ENCODE measurements around the gene RALB.

Gene RALB

DNA sequence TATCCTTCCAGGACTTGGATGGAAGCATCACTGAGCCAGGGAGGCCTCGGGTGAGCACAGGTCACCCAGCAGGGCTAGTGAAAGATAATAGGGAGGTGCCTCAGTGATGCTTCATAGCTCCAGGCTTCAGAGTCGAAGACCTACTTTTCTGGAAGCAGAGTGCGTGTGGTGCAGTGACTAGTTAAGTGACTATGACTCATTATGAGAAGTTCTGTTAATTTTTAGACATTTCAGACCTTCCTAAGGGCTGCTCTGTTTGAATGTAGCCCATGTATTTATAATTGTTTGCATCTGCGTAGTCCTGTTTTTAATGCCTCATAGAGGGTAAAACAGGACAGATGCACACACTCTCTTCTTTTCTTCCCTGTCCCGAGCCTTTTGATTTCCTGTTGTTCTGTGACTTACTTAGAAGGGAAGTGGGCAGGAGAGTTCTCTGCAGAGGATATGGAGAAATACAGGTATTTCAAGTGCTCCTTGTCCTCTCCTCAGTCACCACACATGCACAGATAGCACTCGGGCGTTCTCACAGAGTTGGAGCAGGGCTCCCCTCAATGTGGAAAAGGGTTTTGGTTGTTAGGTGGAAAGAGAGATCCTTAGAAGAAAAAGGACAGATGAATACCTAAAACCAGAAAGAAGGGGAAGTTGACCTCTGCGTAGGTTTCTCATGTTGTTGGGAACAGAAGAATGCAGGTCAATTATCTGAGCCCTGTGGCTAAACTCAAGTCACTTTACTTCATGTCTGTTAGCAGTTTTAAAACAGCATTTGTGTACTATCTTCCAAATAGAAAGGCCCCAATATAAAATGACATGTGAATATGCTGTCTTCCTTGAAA, 34.7 kb downstream of the RALB start:
- no peak for DNase-seq (ENCODE audit: low spot score)
- Histone ChIP-seq H3K27ac (no peak overlapping the region), H3K4me3 (no peak overlapping the region)
- TF ChIP-seq, protein P1, sequence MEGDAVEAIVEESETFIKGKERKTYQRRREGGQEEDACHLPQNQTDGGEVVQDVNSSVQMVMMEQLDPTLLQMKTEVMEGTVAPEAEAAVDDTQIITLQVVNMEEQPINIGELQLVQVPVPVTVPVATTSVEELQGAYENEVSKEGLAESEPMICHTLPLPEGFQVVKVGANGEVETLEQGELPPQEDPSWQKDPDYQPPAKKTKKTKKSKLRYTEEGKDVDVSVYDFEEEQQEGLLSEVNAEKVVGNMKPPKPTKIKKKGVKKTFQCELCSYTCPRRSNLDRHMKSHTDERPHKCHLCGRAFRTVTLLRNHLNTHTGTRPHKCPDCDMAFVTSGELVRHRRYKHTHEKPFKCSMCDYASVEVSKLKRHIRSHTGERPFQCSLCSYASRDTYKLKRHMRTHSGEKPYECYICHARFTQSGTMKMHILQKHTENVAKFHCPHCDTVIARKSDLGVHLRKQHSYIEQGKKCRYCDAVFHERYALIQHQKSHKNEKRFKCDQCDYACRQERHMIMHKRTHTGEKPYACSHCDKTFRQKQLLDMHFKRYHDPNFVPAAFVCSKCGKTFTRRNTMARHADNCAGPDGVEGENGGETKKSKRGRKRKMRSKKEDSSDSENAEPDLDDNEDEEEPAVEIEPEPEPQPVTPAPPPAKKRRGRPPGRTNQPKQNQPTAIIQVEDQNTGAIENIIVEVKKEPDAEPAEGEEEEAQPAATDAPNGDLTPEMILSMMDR (IDR thresholded peaks at IDR 0.05): no peak

DNA sequence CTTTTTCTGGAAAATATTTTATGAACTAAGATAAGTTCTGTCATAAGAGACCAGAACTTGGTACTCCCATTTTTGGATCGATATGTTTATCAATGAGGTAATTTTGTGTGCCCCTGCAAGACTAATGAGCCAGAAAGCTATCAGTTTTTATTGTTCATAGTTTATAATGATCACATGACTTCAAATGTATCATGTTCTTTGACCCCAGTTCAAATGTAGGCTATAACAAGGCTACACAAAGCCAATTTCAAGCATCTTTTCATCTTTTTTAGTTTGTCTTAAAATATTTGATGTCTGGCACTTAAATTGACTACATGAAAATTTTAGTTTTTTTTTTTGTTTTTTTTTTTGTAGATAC, 35.3 kb downstream of the RALB start:
- TF ChIP-seq, protein P1 (IDR thresholded peaks at IDR 0.05): no peak
- no peak for DNase-seq (ENCODE audit: low spot score)
- Histone ChIP-seq H3K4me3 (no peak overlapping the region), H3K27ac (no peak overlapping the region)

DNA sequence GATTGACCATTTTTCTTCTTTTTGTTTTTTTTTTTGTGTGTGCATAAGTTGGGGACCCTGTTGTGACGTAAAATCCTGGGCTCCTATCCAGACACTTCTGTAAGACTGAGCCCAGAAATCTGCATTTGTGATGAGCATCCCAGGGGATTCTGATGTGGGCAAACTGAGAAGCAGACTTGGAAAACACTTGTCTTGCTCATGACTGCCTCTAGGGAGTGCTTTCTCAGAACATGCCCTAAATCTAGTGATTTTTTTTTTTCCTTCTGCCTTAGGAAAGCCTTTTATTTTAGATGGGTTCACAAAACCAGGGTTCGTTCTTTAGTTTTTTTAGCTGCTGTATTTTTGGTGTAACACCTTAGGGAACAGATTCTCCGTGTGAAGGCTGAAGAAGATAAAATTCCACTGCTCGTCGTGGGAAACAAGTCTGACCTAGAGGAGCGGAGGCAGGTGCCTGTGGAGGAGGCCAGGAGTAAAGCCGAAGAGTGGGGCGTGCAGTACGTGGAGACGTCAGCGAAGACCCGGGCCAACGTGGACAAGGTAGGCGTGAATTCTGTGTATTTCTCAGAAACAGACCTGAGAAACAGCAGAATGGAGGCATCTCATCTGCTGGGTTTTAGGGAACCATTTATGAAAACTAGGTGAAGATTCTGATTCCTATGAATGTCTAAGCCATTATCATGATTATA, 36.7 kb downstream of the RALB start:
- TF ChIP-seq, protein P1 (IDR thresholded peaks at IDR 0.05): no peak
- DNase-seq (ENCODE audit: low spot score): no peak
- Histone ChIP-seq H3K4me3 (no peak overlapping the region), H3K27ac (no peak overlapping the region)

DNA sequence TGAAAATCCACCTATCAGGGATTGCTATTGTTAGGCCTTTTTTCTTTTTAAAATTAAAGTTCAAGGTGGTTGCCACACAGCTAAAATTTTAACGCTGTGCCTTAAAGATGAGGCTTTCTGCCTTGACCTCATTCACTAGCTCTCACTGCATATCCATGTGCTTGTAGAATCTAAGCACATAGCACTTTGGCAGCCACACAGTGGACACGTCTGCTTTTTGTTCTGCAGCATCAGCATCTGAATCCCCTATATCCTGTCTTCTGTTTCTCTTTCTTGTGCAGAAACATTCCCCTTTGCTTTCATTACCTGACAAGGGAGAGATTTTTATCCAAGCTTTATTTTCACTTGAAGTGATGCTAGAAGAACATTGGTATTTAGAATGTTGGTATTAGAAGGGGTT, 38.1 kb downstream of the RALB start:
- no peak overlapping the region for H3K27ac ChIP-seq
- TF ChIP-seq, protein P1 (IDR thresholded peaks at IDR 0.05): no peak
- DNase-seq (ENCODE audit: low spot score): no peak
- no peak overlapping the region for H3K4me3 ChIP-seq

DNA sequence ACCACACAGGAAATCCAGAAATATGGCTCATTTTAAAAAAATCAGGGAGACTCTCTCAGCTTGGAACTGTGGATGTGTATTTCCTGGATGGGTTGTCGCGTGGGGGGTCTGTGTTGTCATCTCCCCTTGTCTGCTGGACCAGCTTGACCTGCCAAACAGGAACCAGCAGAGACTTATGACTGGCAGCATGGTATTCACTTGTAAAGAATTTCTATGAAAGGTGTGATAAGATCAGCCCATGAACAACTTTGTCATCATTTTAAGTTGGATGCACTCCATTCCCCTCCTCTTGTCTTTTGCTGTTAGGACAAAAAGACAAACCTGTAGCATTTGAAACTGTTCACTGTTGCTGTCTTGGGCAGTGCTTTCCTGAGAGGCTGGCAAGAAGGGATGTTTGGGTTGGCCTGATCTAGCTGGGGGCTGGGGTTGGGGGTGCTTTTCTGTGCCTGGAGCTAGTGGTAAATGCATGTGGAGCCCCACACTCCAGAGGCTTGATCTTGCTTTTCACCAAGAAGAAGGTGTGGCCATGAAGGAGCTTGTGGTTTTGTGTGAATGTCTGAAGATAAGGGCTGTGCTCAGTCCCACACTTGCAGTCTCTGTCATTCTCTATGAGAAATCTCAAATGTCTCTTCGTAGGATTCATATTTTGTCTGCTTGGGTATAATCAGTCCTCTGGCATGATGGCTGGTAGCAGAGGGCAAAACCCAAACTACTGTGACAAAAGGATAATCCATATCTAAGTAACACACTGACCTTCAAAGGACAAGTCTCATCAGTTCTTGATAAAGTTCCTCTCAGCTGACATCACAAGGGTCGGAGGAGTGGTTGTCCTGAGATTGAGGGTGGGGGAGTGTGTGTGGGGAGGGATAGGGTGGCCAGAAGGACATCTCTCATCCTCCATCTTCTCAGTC, 39.0 kb downstream of the RALB start:
- TF ChIP-seq, protein P1 (IDR thresholded peaks at IDR 0.05): no peak
- no peak for DNase-seq (ENCODE audit: low spot score)
- H3K27ac ChIP-seq: no peak overlapping the region
- no peak overlapping the region for H3K4me3 ChIP-seq

DNA sequence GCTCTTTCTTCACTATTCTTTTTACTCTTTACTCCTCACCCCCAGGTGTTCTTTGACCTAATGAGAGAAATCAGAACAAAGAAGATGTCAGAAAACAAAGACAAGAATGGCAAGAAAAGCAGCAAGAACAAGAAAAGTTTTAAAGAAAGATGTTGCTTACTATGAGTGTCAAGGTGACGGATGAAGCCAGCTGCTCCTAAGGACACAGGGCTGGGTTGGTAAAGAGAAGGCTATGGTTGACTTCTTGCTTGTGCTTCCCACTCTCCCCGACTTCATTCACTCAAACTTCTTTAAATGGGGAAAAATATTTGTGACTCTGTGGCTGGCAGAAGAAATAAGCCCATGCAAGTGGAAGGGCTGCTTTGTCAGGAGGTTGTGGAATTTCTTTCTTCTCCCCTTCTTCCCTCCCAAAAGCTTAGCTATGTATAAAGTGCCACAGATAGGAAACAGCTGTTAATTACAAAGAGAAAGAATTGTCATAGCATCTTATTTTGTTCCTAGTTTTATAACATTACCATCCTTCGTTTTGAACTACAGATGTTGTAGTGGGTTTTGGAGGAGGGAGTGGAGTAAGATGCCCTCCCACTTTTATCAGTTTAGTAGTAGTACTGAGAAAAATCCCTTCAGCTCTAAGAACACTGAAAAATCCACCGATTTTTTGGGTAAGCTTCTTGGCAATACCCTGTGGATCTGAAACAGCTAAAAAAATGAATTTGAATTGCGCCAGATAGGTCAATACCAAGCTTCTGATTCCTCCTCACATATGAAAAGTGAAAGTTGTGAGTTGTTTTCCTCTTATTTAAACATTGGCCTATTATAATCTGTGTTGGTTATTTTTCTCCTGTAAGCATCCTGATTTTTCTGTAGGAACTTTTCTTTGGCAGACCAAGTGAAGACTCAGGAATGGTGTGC, 40.7 kb downstream of the RALB start:
- TF ChIP-seq, protein P1 (IDR thresholded peaks at IDR 0.05): no peak
- no peak for DNase-seq (ENCODE audit: low spot score)
- H3K27ac ChIP-seq: no peak overlapping the region
- no peak overlapping the region for H3K4me3 ChIP-seq

Measured in coronary artery (tissue), 2 donors.